HepG2 (cell line): ENCODE measurements around the gene C1orf35. TPM values are rescaled to one million over a fixed set of nuclear protein-coding genes. Genes with fewer than 3 reads are reported as not detected.
A peak's percentile ranks its signal among the peaks of the same experiment; 100 is the strongest.

Experiments used
- ATRX ChIP-seq: sonication (generic); formaldehyde crosslinking; IDR thresholded peaks from 2 replicates; pipeline ENCODE4 v1.4.0; 2020; ENCODE audit warnings: missing genetic modification reagents, borderline replicate concordance
- BCLAF1 ChIP-seq: fragments of 450-650 bp; IDR thresholded peaks from 2 replicates; pipeline ENCODE4 v1.6.1; 2017; ENCODE audit warnings: mild to moderate bottlenecking
- E2F5 ChIP-seq: sonication (generic); formaldehyde crosslinking; conservative IDR thresholded peaks from 2 replicates; pipeline ENCODE4 v1.4.0; 2020; ENCODE audit warnings: missing genetic modification reagents
- ETS1 ChIP-seq: sonication (generic); formaldehyde crosslinking; IDR thresholded peaks from 2 replicates; pipeline ENCODE4 v1.4.0; 2020; ENCODE audit warnings: missing genetic modification reagents
- FOXM1 ChIP-seq: sonication (generic); formaldehyde crosslinking; IDR thresholded peaks from 2 replicates; pipeline ENCODE4 v1.5.0; 2020; ENCODE audit warnings: missing genetic modification reagents
- HMG20A ChIP-seq: IDR thresholded peaks from 2 replicates; pipeline ENCODE4 v1.6.1; 2016; ENCODE audit warnings: borderline replicate concordance
- HMG20B ChIP-seq: conservative IDR thresholded peaks from 2 replicates; pipeline ENCODE4 v1.6.1; 2016; ENCODE audit warnings: missing genetic modification reagents, missing compliant biosample characterization
- IKZF1 ChIP-seq: fragments of 450-650 bp; IDR thresholded peaks from 2 replicates; pipeline ENCODE4 v1.7.1; 2016
- IRX3 ChIP-seq: sonication (generic); formaldehyde crosslinking; IDR thresholded peaks from 2 replicates; pipeline ENCODE4 v1.8.1; 2023; ENCODE audit warnings: mild to moderate bottlenecking, low read depth, missing genetic modification reagents, borderline replicate concordance
- KAT7 ChIP-seq: IDR thresholded peaks from 2 replicates; pipeline ENCODE4 v1.6.1; 2018; ENCODE audit warnings: borderline replicate concordance, missing compliant biosample characterization
- KDM5B ChIP-seq: sonication (generic); formaldehyde crosslinking; IDR thresholded peaks from 2 replicates; pipeline ENCODE4 v1.4.0; 2020; ENCODE audit warnings: missing genetic modification reagents, mild to moderate bottlenecking, borderline replicate concordance
- MTA1 ChIP-seq: sonication (generic); formaldehyde crosslinking; IDR thresholded peaks from 2 replicates; pipeline ENCODE4 v1.4.0; 2020; ENCODE audit warnings: missing genetic modification reagents, mild to moderate bottlenecking, borderline replicate concordance
- PCBP1 ChIP-seq: fragments of 200-400 bp; formaldehyde crosslinking; IDR thresholded peaks from 2 replicates; pipeline ENCODE4 v1.6.1; 2017; ENCODE audit warnings: mild to moderate bottlenecking, low read depth, low read length, borderline replicate concordance
- REXO4 ChIP-seq: sonication (generic); formaldehyde crosslinking; IDR thresholded peaks from 2 replicates; pipeline ENCODE4 v1.8.0; 2022; ENCODE audit warnings: missing genetic modification reagents, mild to moderate bottlenecking, borderline replicate concordance
- SOX6 ChIP-seq, 2 experiments: fragments of 450-650 bp in 1 of 2; sonication (generic) in 1 of 2; formaldehyde crosslinking in 1 of 2; IDR thresholded peaks; 2 replicates each; pipeline versions ENCODE4 v1.4.0 to v1.6.1; 2017 to 2020; ENCODE audit warnings: antibody characterized with exemption in 1 of 2, mild to moderate bottlenecking in 1 of 2, missing genetic modification reagents in 1 of 2
- THAP8 ChIP-seq: sonication (generic); formaldehyde crosslinking; IDR thresholded peaks from 2 replicates; pipeline ENCODE4 v1.5.1; 2020; ENCODE audit warnings: missing genetic modification reagents, mild to moderate bottlenecking, borderline replicate concordance
- ZC3H4 ChIP-seq: sonication (generic); formaldehyde crosslinking; IDR thresholded peaks from 2 replicates; pipeline ENCODE4 v1.4.0; 2020; ENCODE audit warnings: missing genetic modification reagents, borderline replicate concordance
- ZFP36L1 ChIP-seq: sonication (generic); formaldehyde crosslinking; IDR thresholded peaks from 2 replicates; pipeline ENCODE4 v1.8.0; 2022; ENCODE audit warnings: mild to moderate bottlenecking, missing genetic modification reagents, moderate library complexity
- ZFX ChIP-seq: sonication (generic); formaldehyde crosslinking; IDR thresholded peaks from 2 replicates; pipeline ENCODE4 v1.4.0; 2020; ENCODE audit warnings: mild to moderate bottlenecking, low read depth, missing genetic modification reagents, moderate library complexity
- ZNF329 ChIP-seq: sonication (generic); formaldehyde crosslinking; IDR thresholded peaks from 2 replicates; pipeline ENCODE4 v1.9.0; 2021; ENCODE audit warnings: low read depth, mild to moderate bottlenecking, missing genetic modification reagents
- ZNF468 ChIP-seq: sonication (generic); formaldehyde crosslinking; IDR thresholded peaks from 2 replicates; pipeline ENCODE4 v1.8.0; 2022; ENCODE audit warnings: mild to moderate bottlenecking, moderate library complexity, missing genetic modification reagents
- ZNF496 ChIP-seq: sonication (generic); formaldehyde crosslinking; IDR thresholded peaks from 2 replicates; pipeline ENCODE4 v1.8.1; 2023; ENCODE audit warnings: mild to moderate bottlenecking, moderate library complexity, missing genetic modification reagents; ENCODE audit not compliant: insufficient replicate concordance
- ZNF567 ChIP-seq: sonication (generic); formaldehyde crosslinking; IDR thresholded peaks from 2 replicates; pipeline ENCODE4 v1.8.1; 2023; ENCODE audit warnings: mild to moderate bottlenecking, missing genetic modification reagents, borderline replicate concordance
- ZNF598 ChIP-seq: sonication (generic); formaldehyde crosslinking; IDR thresholded peaks from 2 replicates; pipeline ENCODE4 v1.5.1; 2020; ENCODE audit warnings: mild to moderate bottlenecking, missing genetic modification reagents, borderline replicate concordance
- ZNF746 ChIP-seq: sonication (generic); formaldehyde crosslinking; IDR thresholded peaks from 2 replicates; pipeline ENCODE4 v1.8.0; 2022; ENCODE audit warnings: mild to moderate bottlenecking, missing genetic modification reagents
- polyA plus RNA-seq, 8 experiments: library from polyadenylated mRNA; depleted of rRNA in 3 of 8; stranded (reverse) in 7 of 8; unstranded in 1 of 8; fragments of >200 nt; fragmentation: Illumina TruSeq in 4 of 8; extraction: Trizol in 4 of 8; gene quantifications; 2 replicates each; pipeline versions ENCODE4 v1.2.1 to v1.2.3, GENCODE V29; 2011 to 2016; ENCODE audit warnings: low read depth in 4 of 8, missing spikeins in 1 of 8, mixed read lengths in 1 of 8; ENCODE audit not compliant: insufficient read depth in 1 of 8
- total RNA-seq, 5 experiments: library from RNA; depleted of rRNA; stranded (reverse); fragments of >200 nt; fragmentation: Illumina TruSeq; extraction: Trizol; gene quantifications; 2 replicates each; pipeline ENCODE4 v1.2.3, GENCODE V29; 2016; ENCODE audit warnings: low read depth in 1 of 5

The C1orf35 gene
- total and polyA plus RNA-seq, 2 of the 13 experiments (the other 11 are each of a cell fraction or from before 2014, with no cell fraction given): 8.1 to 19.3 TPM

- TF ChIP-seq MTA1 (CRISPR knock-in tag) (0 out of 2 replicates have a peak, but pooled peaks have one; percentile 52), ZNF746 (CRISPR knock-in tag) (no peak), THAP8 (CRISPR knock-in tag) (no peak), ZFX (CRISPR knock-in tag) (peak; percentile 88), ZC3H4 (no peak), HMG20B (CRISPR knock-in tag) (no peak), IRX3 (CRISPR knock-in tag) (no peak), KAT7 (no peak), ETS1 (CRISPR knock-in tag) (no peak), IKZF1 (no peak), ZFP36L1 (CRISPR knock-in tag) (no peak), PCBP1 (no peak), BCLAF1 (no peak), ZNF598 (CRISPR knock-in tag) (no peak), HMG20A (CRISPR knock-in tag) (no peak), E2F5 (CRISPR knock-in tag) (no peak), ZNF496 (CRISPR knock-in tag) (no peak), ZNF468 (no peak), SOX6 (IDR thresholded peaks at IDR 0.05) (no peak), SOX6 (CRISPR knock-in tag; IDR thresholded peaks at IDR 0.05) (0 out of 2 replicates have a peak, but pooled peaks have one; percentile 7), ZNF329 (no peak), FOXM1 (CRISPR knock-in tag) (no peak), ATRX (CRISPR knock-in tag) (no peak), ZNF567 (CRISPR knock-in tag) (no peak), KDM5B (CRISPR knock-in tag) (no peak), REXO4 (no peak)
These were observed 47.5 kb upstream of the C1orf35 start (continued) for GRCh38 chr1:228150461-228151179.
